ENCODE measurements around the gene STAT1.

The STAT1 gene

GRCh38 chr2:190986221-190986953, 27.6 kb downstream of the STAT1 start:
- Mint-ChIP-seq H3K27me3 (no peaks in the 10 kb centered on the region), H3K4me3 (no peak overlapping the region), H3K36me3 (ENCODE audit: low read depth) (peaks cover 96% of the 10 kb centered on the region), H3K9me3 (no peaks in the 10 kb centered on the region), H3K27ac (peak overlapping the region; percentile 68), H3K4me1 (ENCODE audit: low read depth) (peaks cover 56% of the 10 kb centered on the region)

- peaks cover 96% of the 10 kb centered on the region for H3K36me3 Mint-ChIP-seq (ENCODE audit: low read depth)
- no peaks in the 10 kb centered on the region for H3K27me3 Mint-ChIP-seq
- H3K4me1 Mint-ChIP-seq (ENCODE audit: low read depth), result peaks cover 72% of the 10 kb centered on the region
- H3K4me3 Mint-ChIP-seq, result no peak overlapping the region
- no peaks in the 10 kb centered on the region for H3K9me3 Mint-ChIP-seq
- peak overlapping the region; percentile 74 for H3K27ac Mint-ChIP-seq
Observed at GRCh38 chr2:190984595-190984994, 29.4 kb downstream of the STAT1 start.

- no peaks in the 10 kb centered on the region for H3K9me3 Mint-ChIP-seq
- H3K27me3 Mint-ChIP-seq, result no peaks in the 10 kb centered on the region
- H3K36me3 Mint-ChIP-seq (ENCODE audit: low read depth), result peaks cover 97% of the 10 kb centered on the region
- no peak overlapping the region for H3K4me3 Mint-ChIP-seq
- peak overlapping the region; percentile 67 for H3K27ac Mint-ChIP-seq
- H3K4me1 Mint-ChIP-seq (ENCODE audit: low read depth), result peaks cover 85% of the 10 kb centered on the region
Observed at GRCh38 chr2:190982262-190983034, 31.5 kb downstream of the STAT1 start.

GRCh38 chr2:190981733-190982132, 32.2 kb downstream of the STAT1 start:
- H3K27me3 Mint-ChIP-seq, result no peaks in the 10 kb centered on the region
- no peak overlapping the region for H3K4me3 Mint-ChIP-seq
- no peaks in the 10 kb centered on the region for H3K9me3 Mint-ChIP-seq
- peaks cover 90% of the 10 kb centered on the region for H3K4me1 Mint-ChIP-seq (ENCODE audit: low read depth)
- peak overlapping the region; percentile 54 for H3K27ac Mint-ChIP-seq
- peaks cover 97% of the 10 kb centered on the region for H3K36me3 Mint-ChIP-seq (ENCODE audit: low read depth)

- Mint-ChIP-seq H3K27me3 (no peaks in the 10 kb centered on the region), H3K27ac (peak overlapping the region; percentile 76), H3K36me3 (ENCODE audit: low read depth) (peaks cover 98% of the 10 kb centered on the region), H3K9me3 (no peaks in the 10 kb centered on the region), H3K4me3 (no peak overlapping the region), H3K4me1 (ENCODE audit: low read depth) (peaks cover 91% of the 10 kb centered on the region)
Observed at GRCh38 chr2:190981333-190981732, 32.6 kb downstream of the STAT1 start.

- H3K4me3 Mint-ChIP-seq, result no peak overlapping the region
- H3K4me1 Mint-ChIP-seq (ENCODE audit: low read depth), result peaks cover 85% of the 10 kb centered on the region
Observed at GRCh38 chr2:190980630-190981209, 33.3 kb downstream of the STAT1 start.

GRCh38 chr2:190979906-190980629, 33.9 kb downstream of the STAT1 start:
- H3K9me3 Mint-ChIP-seq, result no peaks in the 10 kb centered on the region
- peak overlapping the region; percentile 76 for H3K27ac Mint-ChIP-seq
- H3K4me1 Mint-ChIP-seq (ENCODE audit: low read depth), result peaks cover 79% of the 10 kb centered on the region
- no peak overlapping the region for H3K4me3 Mint-ChIP-seq
- H3K27me3 Mint-ChIP-seq, result no peaks in the 10 kb centered on the region
- H3K36me3 Mint-ChIP-seq (ENCODE audit: low read depth), result peaks cover 98% of the 10 kb centered on the region

More at GRCh38 chr2:190980630-190981209, 33.3 kb downstream of the STAT1 start:
- H3K9me3 Mint-ChIP-seq, result no peaks in the 10 kb centered on the region
- H3K36me3 Mint-ChIP-seq (ENCODE audit: low read depth), result peaks cover 98% of the 10 kb centered on the region
- peak overlapping the region; percentile 76 for H3K27ac Mint-ChIP-seq
- no peaks in the 10 kb centered on the region for H3K27me3 Mint-ChIP-seq

GRCh38 chr2:190978389-190979053, 35.5 kb downstream of the STAT1 start:
- Mint-ChIP-seq H3K9me3 (no peaks in the 10 kb centered on the region), H3K4me3 (peak overlapping the region; percentile 12), H3K27me3 (no peaks in the 10 kb centered on the region), H3K36me3 (ENCODE audit: low read depth) (peaks cover 98% of the 10 kb centered on the region), H3K27ac (peak overlapping the region; percentile 78), H3K4me1 (ENCODE audit: low read depth) (peaks cover 65% of the 10 kb centered on the region)

- peak overlapping the region; percentile 78 for H3K27ac Mint-ChIP-seq
- no peak overlapping the region for H3K4me3 Mint-ChIP-seq
- no peaks in the 10 kb centered on the region for H3K9me3 Mint-ChIP-seq
- H3K27me3 Mint-ChIP-seq, result no peaks in the 10 kb centered on the region
- H3K36me3 Mint-ChIP-seq (ENCODE audit: low read depth), result peaks cover 97% of the 10 kb centered on the region
- peaks cover 57% of the 10 kb centered on the region for H3K4me1 Mint-ChIP-seq (ENCODE audit: low read depth)
Observed at GRCh38 chr2:190977505-190977904, 36.5 kb downstream of the STAT1 start.

- no peaks in the 10 kb centered on the region for H3K9me3 Mint-ChIP-seq
- H3K27ac Mint-ChIP-seq, result peak overlapping the region; percentile 79
- no peak overlapping the region for H3K4me3 Mint-ChIP-seq
- H3K36me3 Mint-ChIP-seq (ENCODE audit: low read depth), result peaks cover 95% of the 10 kb centered on the region
- no peaks in the 10 kb centered on the region for H3K27me3 Mint-ChIP-seq
- peaks cover 47% of the 10 kb centered on the region for H3K4me1 Mint-ChIP-seq (ENCODE audit: low read depth)
Observed at GRCh38 chr2:190976521-190976920, 37.5 kb downstream of the STAT1 start.

- no peaks in the 10 kb centered on the region for H3K9me3 Mint-ChIP-seq
- peaks cover 94% of the 10 kb centered on the region for H3K36me3 Mint-ChIP-seq (ENCODE audit: low read depth)
- peaks cover 39% of the 10 kb centered on the region for H3K4me1 Mint-ChIP-seq (ENCODE audit: low read depth)
- no peaks in the 10 kb centered on the region for H3K27me3 Mint-ChIP-seq
- no peak overlapping the region for H3K4me3 Mint-ChIP-seq
- peak overlapping the region; percentile 79 for H3K27ac Mint-ChIP-seq
Observed at GRCh38 chr2:190974629-190975361, 39.2 kb downstream of the STAT1 start.

- Mint-ChIP-seq H3K9me3 (no peaks in the 10 kb centered on the region), H3K27me3 (no peaks in the 10 kb centered on the region), H3K4me1 (ENCODE audit: low read depth) (peaks cover 38% of the 10 kb centered on the region), H3K36me3 (ENCODE audit: low read depth) (peaks cover 94% of the 10 kb centered on the region), H3K4me3 (no peak overlapping the region), H3K27ac (peak overlapping the region; percentile 79)
Observed at GRCh38 chr2:190973726-190974628, 40.0 kb downstream of the STAT1 start.

GRCh38 chr2:190973262-190973661, 40.7 kb downstream of the STAT1 start:
- H3K4me3 Mint-ChIP-seq, result no peak overlapping the region
- H3K27me3 Mint-ChIP-seq, result no peaks in the 10 kb centered on the region
- no peak overlapping the region for H3K27ac Mint-ChIP-seq
- H3K36me3 Mint-ChIP-seq (ENCODE audit: low read depth), result peaks cover 93% of the 10 kb centered on the region
- H3K4me1 Mint-ChIP-seq (ENCODE audit: low read depth), result peaks cover 31% of the 10 kb centered on the region
- H3K9me3 Mint-ChIP-seq, result no peaks in the 10 kb centered on the region

All from stimulated activated naive CD8-positive, alpha-beta T cell treated with anti-CD3 and anti-CD28 coated beads, Interleukin-15, Interleukin-2, amounts not matched to agents 100 ng/mL and 50 ng/mL, for 24 hours (primary cell).